Esophagus squamous epithelium (tissue), 4 donors: ENCODE data around the gene UBXN7.

Experiments
- CTCF ChIP-seq, 6 experiments: fragments of 450-650 bp in 4 of 6; fragments of 200-600 bp in 2 of 6; sonication (generic) in 2 of 6; IDR thresholded peaks; one replicate each; pipeline ENCODE4 v1.5.1; 2016 to 2019; ENCODE audit warnings: antibody characterized with exemption in 6 of 6, mild to moderate bottlenecking in 4 of 6, moderate library complexity in 4 of 6
- POLR2A ChIP-seq, 4 donors: fragments of 450-650 bp; IDR thresholded peaks; one replicate each; pipeline ENCODE4 v1.6.1; 2017; ENCODE audit warnings: antibody characterized with exemption in 4 of 4, mild to moderate bottlenecking in 4 of 4, moderate library complexity in 3 of 4

- TF ChIP-seq POLR2A (IDR thresholded peaks at IDR 0.05), result no peak
- no peak for TF ChIP-seq CTCF (IDR thresholded peaks at IDR 0.05)
Observed at GRCh38 chr3:196315821-196316220, 116.4 kb downstream of the UBXN7 start.
